PC-3 (cell line): ENCODE results near the gene AKAP9. TPM values are rescaled to one million over a fixed set of nuclear protein-coding genes. Genes with fewer than 3 reads are reported as not detected.

Source experiments
- ATAC-seq: fragments of 200-7000 bp; cut with Tn5 transposase; 2 replicates; pipeline ENCODE4 v1.9.1; 2020; ENCODE audit warnings: mild to moderate bottlenecking, moderate library complexity
- BruUV-seq: library from RNA; stranded (reverse); fragments of 400-500 nt; replicated peaks from 2 replicates; lab custom pipeline; 2021; lab: Mats Ljungman, UMichigan
- CTCF ChIA-PET: fragments of 300-600 bp; sonication (Branson Sonifier 250); formaldehyde crosslinking; loops from one replicate; lab custom pipeline; 2022; ENCODE audit warnings: antibody characterized with exemption; lab: Charles Lee
- POLR2A ChIA-PET: fragments of 300-600 bp; sonication (Branson Sonifier 250); formaldehyde crosslinking; loops from one replicate; lab custom pipeline; 2022; ENCODE audit warnings: antibody characterized with exemption; ENCODE audit not compliant: unreplicated experiment; lab: Charles Lee
- DNase-seq: peaks from one replicate; pipeline ENCODE4 v3.0.0-alpha.2; 2015
- H2AFZ ChIP-seq: fragments of 300-600 bp; sonication (generic); 2 replicates; pipeline ENCODE4 v1.6.0; 2016; ENCODE audit warnings: antibody characterized with exemption, low read length
- H3F3A ChIP-seq: fragments of 300-600 bp; sonication (generic); one replicate; pipeline ENCODE4 v1.6.0; 2017; ENCODE audit warnings: antibody characterized with exemption, low read length, control low read depth, mild to moderate bottlenecking; ENCODE audit not compliant: unreplicated experiment
- H3K27ac ChIP-seq: fragments of 300-600 bp; sonication (generic); 2 replicates; pipeline ENCODE4 v1.5.1; 2016; ENCODE audit warnings: mild to moderate bottlenecking, low read length
- H3K27me3 ChIP-seq: fragments of 300-600 bp; sonication (generic); 2 replicates; pipeline ENCODE4 v1.6.1; 2016; ENCODE audit warnings: low read length, mixed read lengths
- H3K36me3 ChIP-seq: fragments of 300-600 bp; sonication (generic); 2 replicates; pipeline ENCODE4 v1.6.1; 2016; ENCODE audit warnings: low read depth, mixed run types, low read length, mixed read lengths
- H3K4me1 ChIP-seq: fragments of 300-600 bp; sonication (generic); 2 replicates; pipeline ENCODE4 v1.5.1; 2016; ENCODE audit warnings: low read length; ENCODE audit not compliant: insufficient read depth
- H3K4me2 ChIP-seq: fragments of 300-600 bp; sonication (generic); 2 replicates; pipeline ENCODE4 v1.6.0; 2016; ENCODE audit warnings: low read length
- H3K4me3 ChIP-seq: fragments of 300-600 bp; sonication (generic); 2 replicates; pipeline ENCODE4 v1.5.1; 2016; ENCODE audit warnings: mild to moderate bottlenecking, low read length, mixed read lengths
- H3K79me2 ChIP-seq: fragments of 300-600 bp; sonication (generic); 2 replicates; pipeline ENCODE4 v1.6.1; 2017; ENCODE audit warnings: low read length, mixed read lengths
- H3K9ac ChIP-seq: fragments of 300-600 bp; sonication (generic); 2 replicates; pipeline ENCODE4 v1.6.0; 2016; ENCODE audit warnings: mild to moderate bottlenecking, low read length
- H3K9me2 ChIP-seq: fragments of 300-600 bp; sonication (generic); replicated peaks from 2 replicates; pipeline ENCODE4 v1.6.1; 2016; ENCODE audit warnings: mixed run types, low read length, mixed read lengths
- H3K9me3 ChIP-seq: fragments of 300-600 bp; sonication (generic); 2 replicates; pipeline ENCODE4 v1.6.1; 2016; ENCODE audit warnings: low read length, mixed read lengths
- H4K20me1 ChIP-seq: fragments of 300-600 bp; sonication (generic); 2 replicates; pipeline ENCODE4 v1.6.1; 2016; ENCODE audit warnings: low read length, mixed read lengths
- CTCF ChIP-seq: fragments of 300-600 bp; sonication (generic); conservative IDR thresholded peaks from 2 replicates; pipeline ENCODE4 v1.5.1; 2017; ENCODE audit warnings: antibody characterized with exemption, low read depth, mild to moderate bottlenecking, low read length
- EZH2 ChIP-seq: fragments of 300-600 bp; sonication (generic); IDR thresholded peaks from one replicate; pipeline ENCODE4 v1.6.1; 2017; ENCODE audit warnings: antibody characterized with exemption, mild to moderate bottlenecking, low read length; ENCODE audit not compliant: unreplicated experiment
- EZH2phosphoT487 ChIP-seq: fragments of 300-600 bp; sonication (generic); IDR thresholded peaks from 2 replicates; pipeline ENCODE4 v1.6.1; 2018; ENCODE audit warnings: mild to moderate bottlenecking, antibody characterized with exemption, low read length, borderline replicate concordance
- intact Hi-C: fragments of 100-400 bp; cut with micrococcal nuclease; formaldehyde crosslinking; loops from 2 replicates; pipeline ENCODE4 v1.9.0; 2023
- total RNA-seq: library from RNA; depleted of rRNA; stranded (reverse); fragments of >200 nt; gene quantifications from 2 replicates; pipeline ENCODE4 v1.2.3, GENCODE V29; 2014

Gene AKAP9
- total RNA-seq, 1 experiment from 2014 or later = 24.9 TPM

- Histone ChIP-seq H3K79me2 (peaks cover 36% of the 10 kb centered on the region), H3K9me3 (no peaks in the 10 kb centered on the region), H3K27me3 (no peaks in the 10 kb centered on the region), H4K20me1 (0 out of 2 replicates have a peak, but pooled peaks cover 4% of the 10 kb centered on the region), H3K9me2 (no peaks in the 10 kb centered on the region), H3K36me3 (no peaks in the 10 kb centered on the region), H3K9ac (no peak overlapping the region), H3F3A (no peaks in the 10 kb centered on the region), H2AFZ (no peak overlapping the region), H3K4me3 (no peak overlapping the region), H3K4me2 (no peak overlapping the region), H3K27ac (no peak overlapping the region), H3K4me1 (no peaks in the 10 kb centered on the region)
- CTCF ChIA-PET = no interaction called here
- TF ChIP-seq EZH2phosphoT487 (no peak), EZH2 (no peak), CTCF (no peak)
- BruUV-seq = no TSS peak
- ATAC-seq (no peak), DNase-seq (no peak)
- intact Hi-C loops = no loop called here
- POLR2A ChIA-PET = no interaction called here
These were observed 16.6 kb downstream of the AKAP9 start for GRCh38 chr7:91957232-91957631.

GRCh38 chr7:91957823-91958222, 17.2 kb downstream of the AKAP9 start:
- no peaks in the 10 kb centered on the region for H3K9me3 ChIP-seq
- no peaks in the 10 kb centered on the region for H3K27me3 ChIP-seq
- H3K79me2 ChIP-seq = peaks cover 33% of the 10 kb centered on the region
- no peak overlapping the region for H3K4me2 ChIP-seq
- no TSS peak for BruUV-seq
- no peak overlapping the region for H3K27ac ChIP-seq
- H2AFZ ChIP-seq = no peak overlapping the region
- no peaks in the 10 kb centered on the region for H3K9me2 ChIP-seq
- CTCF ChIA-PET = no interaction called here
- no peaks in the 10 kb centered on the region for H3F3A ChIP-seq
- intact Hi-C loops = no loop called here
- 0 out of 2 replicates have a peak, but pooled peaks cover 4% of the 10 kb centered on the region for H4K20me1 ChIP-seq
- no peak overlapping the region for H3K4me3 ChIP-seq
- H3K4me1 ChIP-seq = no peaks in the 10 kb centered on the region
- ATAC-seq = no peak
- no peak for DNase-seq
- POLR2A ChIA-PET = no interaction called here
- H3K36me3 ChIP-seq = no peaks in the 10 kb centered on the region
- H3K9ac ChIP-seq = no peak overlapping the region
- TF ChIP-seq EZH2 (no peak), EZH2phosphoT487 (no peak), CTCF (no peak)

- intact Hi-C loops = no loop called here
- POLR2A ChIA-PET = no interaction called here
- ATAC-seq (no peak), DNase-seq (no peak)
- Histone ChIP-seq H3K36me3 (no peaks in the 10 kb centered on the region), H3K4me2 (no peak overlapping the region), H3K4me3 (no peak overlapping the region), H3K9ac (no peak overlapping the region), H4K20me1 (0 out of 2 replicates have a peak, but pooled peaks cover 4% of the 10 kb centered on the region), H3K9me3 (no peaks in the 10 kb centered on the region), H3K9me2 (no peaks in the 10 kb centered on the region), H3K79me2 (peaks cover 25% of the 10 kb centered on the region), H3K27me3 (no peaks in the 10 kb centered on the region), H3K4me1 (no peaks in the 10 kb centered on the region), H2AFZ (no peak overlapping the region), H3F3A (no peaks in the 10 kb centered on the region), H3K27ac (no peak overlapping the region)
- CTCF ChIA-PET = interaction anchor here (0.6 kb wide), 1 partner anchor 43 kb away, joined by 3 read pairs; no protein-coding TSS in a partner anchor
- BruUV-seq = no TSS peak
- TF ChIP-seq EZH2 (no peak), CTCF (no peak), EZH2phosphoT487 (no peak)
These were observed 18.4 kb downstream of the AKAP9 start for GRCh38 chr7:91959023-91959422.
